GM18951 (cell line): ENCODE data around the gene SLC6A15.

Experiments
- POLR2A ChIP-seq: IDR thresholded peaks from 4 replicates; pipeline ENCODE4 v1.6.1; 2011; ENCODE audit warnings: mild to moderate bottlenecking; ENCODE audit not compliant: insufficient read length, insufficient read depth; ENCODE audit errors: extremely low read depth
- in situ Hi-C: fragments of 300-500 bp; cut with MboI; formaldehyde crosslinking; loops from one replicate; pipeline ENCODE4 v1.12.0; 2022; ENCODE audit warnings: low sequenced_read_pairs, mixed read lengths, inconsistent platforms; ENCODE audit not compliant: unreplicated experiment

The SLC6A15 gene

GRCh38 chr12:84912198-84913128 lies at the start of gene SLC6A15:
Gene SLC6A15, minus strand, starts transcription at chr12:84912799. Its CDS starts 20,679 bp downstream, at chr12:84892120.
- no peak for TF ChIP-seq POLR2A
- in situ Hi-C loops, result no loop called here

- in situ Hi-C loops, result no loop called here
- no peak for TF ChIP-seq POLR2A
Observed at GRCh38 chr12:84960918-84961317, 48.3 kb upstream of the SLC6A15 start.

- no peak for TF ChIP-seq POLR2A
- in situ Hi-C loops, result no loop called here
Observed at GRCh38 chr12:84955298-84955697, 42.7 kb upstream of the SLC6A15 start.

GRCh38 chr12:84954415-84954814 lies 41.8 kb upstream of the SLC6A15 start:
- TF ChIP-seq POLR2A, result no peak
- in situ Hi-C loops, result no loop called here

- in situ Hi-C loops, result no loop called here
- no peak for TF ChIP-seq POLR2A
Observed at GRCh38 chr12:84950971-84951546, 38.5 kb upstream of the SLC6A15 start.

- in situ Hi-C loops, result no loop called here
Observed at GRCh38 chr12:84946753-84947152, 34.2 kb upstream of the SLC6A15 start.

GRCh38 chr12:84937415-84937814 lies 24.8 kb upstream of the SLC6A15 start:
- TF ChIP-seq POLR2A, result no peak
- in situ Hi-C loops, result no loop called here

More at GRCh38 chr12:84946753-84947152, 34.2 kb upstream of the SLC6A15 start:
- TF ChIP-seq POLR2A, result no peak

GRCh38 chr12:84929501-84929900 lies 16.9 kb upstream of the SLC6A15 start:
- in situ Hi-C loops, result no loop called here

GRCh38 chr12:84924981-84925380 lies 12.4 kb upstream of the SLC6A15 start:
- TF ChIP-seq POLR2A, result no peak
- in situ Hi-C loops, result no loop called here

More at GRCh38 chr12:84929501-84929900, 16.9 kb upstream of the SLC6A15 start:
- no peak for TF ChIP-seq POLR2A

- in situ Hi-C loops, result no loop called here
- no peak for TF ChIP-seq POLR2A
Observed at GRCh38 chr12:84922693-84923092, 10.1 kb upstream of the SLC6A15 start.

GRCh38 chr12:84920331-84920730 lies 7.7 kb upstream of the SLC6A15 start:
- no peak for TF ChIP-seq POLR2A
- in situ Hi-C loops, result no loop called here

GRCh38 chr12:84919271-84919670 lies 6.7 kb upstream of the SLC6A15 start:
- in situ Hi-C loops, result no loop called here
- no peak for TF ChIP-seq POLR2A

- TF ChIP-seq POLR2A, result no peak
- in situ Hi-C loops, result no loop called here
Observed at GRCh38 chr12:84913129-84913515, 523 bp upstream of the SLC6A15 start.

GRCh38 chr12:84911271-84912197 lies 1.1 kb downstream of the SLC6A15 start:
- in situ Hi-C loops, result no loop called here
- TF ChIP-seq POLR2A, result no peak
